SHP77 treated with DMSO at 0.1 percent for 48 hours (cell line): ENCODE measurements around the gene LRRC28.
"Not testable (repeated sequence)": the region's sequence is repeated elsewhere in the genome, so short reads cannot be mapped to it uniquely, and the experiment has no call there.

Experiments
- DNase-seq: peaks from one replicate; lab custom pipeline; 2025; lab: John Stamatoyannopoulos, UW

Gene LRRC28

DNA sequence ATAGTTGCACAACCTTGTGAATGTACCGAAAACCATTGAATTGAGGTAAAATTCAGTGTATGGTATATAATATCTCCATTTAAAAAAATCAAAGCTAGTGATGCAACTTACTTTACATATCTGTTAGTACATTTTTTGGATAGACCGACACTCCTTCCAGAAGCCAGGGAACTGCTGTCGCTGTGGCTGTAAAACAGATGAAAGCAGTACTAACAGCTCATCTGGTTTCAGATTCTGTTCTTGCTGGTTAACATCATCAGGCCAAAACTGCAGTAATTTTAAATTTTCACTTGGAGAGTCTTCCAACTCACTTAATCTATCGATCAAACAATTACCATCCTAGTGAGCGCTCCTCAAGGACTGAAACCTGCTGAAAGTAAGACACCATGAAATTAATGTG lies 145.1 kb downstream of the LRRC28 start:
- no peak for DNase-seq

- DNase-seq = no peak
Observed at GRCh38 chr15:99399061-99399460, 147.8 kb downstream of the LRRC28 start.

- DNase-seq = no peak
Observed at GRCh38 chr15:99399618-99400017, 148.3 kb downstream of the LRRC28 start.

- DNase-seq = not testable (repeated sequence)
Observed at GRCh38 chr15:99401216-99401615, 149.9 kb downstream of the LRRC28 start.

- no peak for DNase-seq
Observed at GRCh38 chr15:99402014-99402729, 150.9 kb downstream of the LRRC28 start.

DNA sequence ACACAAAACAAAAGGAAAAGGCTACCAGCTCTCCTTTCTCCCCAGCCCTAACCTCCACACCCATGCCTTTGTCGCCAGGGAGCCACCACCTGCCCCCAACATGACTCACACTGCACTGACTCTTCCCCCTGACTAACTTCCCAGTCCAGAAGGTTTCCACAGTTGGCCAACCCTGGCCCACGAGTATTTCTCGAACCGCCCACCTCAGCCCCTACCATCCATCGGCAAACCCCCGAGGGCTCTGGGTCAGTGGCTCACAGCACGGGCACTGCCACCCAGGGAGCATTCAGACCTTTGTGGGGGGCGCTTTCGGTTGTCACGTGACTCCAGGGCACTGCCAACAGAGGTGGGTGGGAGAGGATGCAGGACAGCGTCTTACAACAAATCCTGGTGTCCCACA lies 152.3 kb downstream of the LRRC28 start:
- DNase-seq = no peak

DNA sequence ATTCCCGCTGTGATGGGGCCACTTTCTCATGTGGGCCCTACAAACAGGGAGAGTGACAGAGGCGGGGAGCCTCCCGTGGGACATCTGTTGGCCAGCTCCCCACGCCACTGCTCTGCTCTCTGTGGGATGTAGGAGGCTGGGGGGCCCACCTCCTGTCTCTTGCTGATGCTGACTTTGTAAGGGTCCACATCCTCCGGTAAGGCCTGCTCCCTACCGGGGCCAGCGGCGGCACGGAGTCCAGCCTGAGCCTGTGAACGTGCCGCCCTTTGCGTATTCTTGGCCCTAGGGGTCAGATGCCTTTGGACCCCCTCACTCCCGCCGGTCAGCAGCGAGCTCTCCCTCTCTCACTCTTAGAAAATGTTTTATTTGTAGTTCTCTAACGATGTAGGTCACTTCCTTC lies 153.2 kb downstream of the LRRC28 start:
- DNase-seq = no peak

GRCh38 chr15:99406120-99406519 lies 154.8 kb downstream of the LRRC28 start:
- DNase-seq = no peak

DNA sequence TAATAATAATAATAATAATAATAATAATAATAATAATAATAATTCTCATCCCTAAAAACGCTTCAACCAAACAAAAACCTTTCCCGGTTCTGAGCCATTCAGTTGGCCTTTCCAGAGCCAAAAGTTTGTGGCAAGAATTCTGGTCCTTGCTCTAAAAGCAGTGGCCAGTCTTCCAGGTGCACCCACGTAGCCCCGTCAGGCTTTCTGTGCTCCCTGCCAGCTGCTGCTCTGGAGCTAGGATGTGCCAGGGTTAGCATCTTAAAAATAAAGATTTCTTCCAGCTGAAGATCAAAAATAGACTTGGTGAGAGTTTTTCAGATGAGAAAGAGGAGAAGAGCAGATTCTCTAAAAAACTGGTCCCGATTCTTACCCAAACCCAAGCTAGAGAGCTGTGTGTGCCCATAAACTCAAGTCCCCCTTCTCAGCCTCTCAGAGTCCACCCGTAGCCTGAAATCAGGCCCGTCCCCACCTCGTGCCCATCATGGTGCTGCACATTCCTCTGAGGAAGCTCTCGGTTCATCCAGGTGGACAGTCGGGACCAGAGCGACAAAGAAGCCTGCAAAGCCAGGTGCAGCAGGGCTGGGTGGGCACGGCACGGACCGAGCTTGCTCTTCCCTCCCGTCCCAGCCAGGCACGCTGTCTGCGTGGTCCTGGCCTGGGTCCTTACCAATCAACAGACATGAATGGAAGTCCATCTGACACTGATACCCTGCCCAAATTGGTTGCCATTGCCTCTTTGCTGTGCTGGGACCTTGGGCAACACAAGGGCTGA lies 155.6 kb downstream of the LRRC28 start:
- DNase-seq = no peak

DNA sequence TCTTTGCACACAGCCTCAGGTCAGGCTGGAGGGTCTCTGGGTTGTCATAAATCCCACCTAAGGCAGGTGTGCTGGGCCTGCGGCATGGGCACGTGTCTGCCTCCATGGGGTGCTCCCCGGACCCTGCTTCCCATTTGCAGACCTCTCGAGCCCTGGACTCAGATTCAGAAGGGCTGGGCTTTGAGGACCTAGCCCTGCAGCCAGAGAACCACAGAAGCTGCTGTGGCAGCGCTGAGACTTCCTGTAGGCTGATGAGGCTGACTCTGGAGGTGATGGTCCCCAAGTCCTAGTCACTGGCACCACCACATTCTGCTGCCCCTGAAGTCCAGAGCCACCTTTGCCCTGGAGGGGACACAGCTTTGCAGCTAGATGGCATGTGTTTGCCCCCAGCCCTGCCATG lies 156.4 kb downstream of the LRRC28 start:
- no peak for DNase-seq

DNA sequence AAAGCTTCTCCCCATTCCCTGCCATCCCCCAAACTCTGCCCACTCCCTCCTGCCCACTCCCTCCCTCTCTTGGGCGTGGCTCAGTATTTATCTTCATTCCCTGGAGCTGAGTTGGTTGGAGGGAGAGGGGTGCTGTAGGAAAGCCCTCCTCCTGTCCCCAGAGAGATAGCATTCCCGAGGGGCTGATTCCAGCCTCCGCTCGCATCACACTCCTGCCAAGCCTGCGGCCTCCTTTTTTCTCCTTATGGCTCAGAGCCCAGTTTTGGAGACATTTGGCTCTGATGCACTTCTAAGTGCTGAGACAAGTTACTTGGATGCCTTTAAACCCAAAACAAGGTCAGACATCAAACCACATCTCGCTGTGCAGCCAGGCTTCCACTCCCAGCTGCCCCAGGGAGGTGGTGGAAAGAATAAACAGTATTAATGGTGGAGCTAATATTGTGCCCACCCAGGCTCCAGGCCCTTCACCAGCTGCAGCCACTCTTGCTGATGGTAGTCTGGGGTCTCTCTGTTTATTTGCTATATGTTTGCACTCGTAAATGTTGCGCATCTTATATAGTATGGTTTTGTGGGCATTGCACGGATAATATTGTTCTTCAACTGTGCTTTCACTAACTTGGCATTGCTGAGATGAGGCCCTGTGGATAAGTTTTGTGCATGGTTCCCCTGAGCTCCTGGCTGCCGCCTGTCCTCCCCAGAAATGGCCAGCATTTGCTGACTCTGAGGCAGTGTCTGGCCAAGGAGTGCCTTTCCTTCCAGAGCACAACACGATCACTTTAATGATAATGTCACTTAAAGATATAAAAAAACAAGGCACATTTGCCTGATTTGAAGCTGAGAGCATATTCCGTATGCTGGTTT lies 157.2 kb downstream of the LRRC28 start:
- DNase-seq = no peak

GRCh38 chr15:99409097-99409473 lies 157.8 kb downstream of the LRRC28 start:
- peak; percentile 31 for DNase-seq

DNA sequence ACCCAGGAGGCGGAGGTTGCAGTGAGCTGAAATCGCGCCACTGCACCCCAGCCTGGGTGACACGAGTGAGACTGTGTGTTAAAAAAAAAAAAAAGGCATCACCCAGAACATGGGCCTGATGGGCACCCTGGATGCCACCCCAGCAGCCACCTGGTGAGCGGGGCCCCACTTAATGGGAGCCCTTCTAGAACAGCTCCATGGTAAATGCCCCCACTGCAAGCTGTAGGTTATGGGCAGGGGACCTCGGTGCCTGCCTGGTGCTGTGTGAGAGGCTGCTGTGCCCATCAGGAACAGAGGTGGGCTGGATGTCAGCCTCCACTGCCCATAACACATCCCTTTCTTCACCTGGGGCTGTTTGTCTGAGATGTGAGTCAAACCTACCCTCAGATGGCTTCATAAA lies 158.3 kb downstream of the LRRC28 start:
- no peak for DNase-seq

DNA sequence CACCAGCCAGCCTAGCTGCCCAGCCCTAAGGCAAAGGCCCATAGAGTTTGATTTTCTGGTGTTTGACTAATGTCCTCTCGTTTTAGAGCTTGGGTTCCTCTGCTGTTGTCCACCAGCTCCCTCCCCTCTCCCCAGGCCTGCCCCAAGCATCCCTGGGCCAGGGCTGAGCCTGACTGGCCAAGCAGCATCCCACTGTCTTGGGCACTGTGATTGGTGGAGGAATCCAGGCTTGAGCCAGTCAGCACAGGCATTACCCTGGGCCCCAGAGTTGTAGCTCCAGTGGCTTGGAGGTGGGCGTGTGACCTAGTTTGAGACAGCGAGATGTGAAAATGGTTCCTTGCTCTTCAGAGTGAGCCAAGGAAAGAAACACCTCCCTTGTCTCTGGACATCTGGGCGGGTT lies 159.2 kb downstream of the LRRC28 start:
- DNase-seq = no peak

- no peak for DNase-seq
Observed at GRCh38 chr15:99411234-99411633, 160.0 kb downstream of the LRRC28 start.

DNA sequence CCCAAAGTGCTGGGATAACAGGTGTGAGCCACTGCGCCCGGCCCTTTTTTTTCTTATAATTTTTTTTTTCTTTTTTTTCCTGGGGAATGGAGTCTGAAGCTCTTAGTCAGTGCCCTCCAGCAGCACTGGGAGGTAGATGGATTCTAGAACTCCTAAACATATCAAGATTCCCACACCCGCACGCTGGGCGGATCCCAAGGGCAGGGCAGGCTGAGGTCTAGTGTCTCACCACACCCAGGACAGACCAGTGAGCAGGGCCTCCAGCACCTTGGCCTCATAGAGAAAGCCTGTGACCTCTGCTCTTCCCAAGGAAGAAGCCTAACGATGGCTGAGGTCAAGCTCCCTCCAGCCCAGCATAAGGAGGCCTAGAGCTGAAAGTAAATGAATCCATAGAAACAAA lies 160.8 kb downstream of the LRRC28 start:
- DNase-seq = no peak

DNA sequence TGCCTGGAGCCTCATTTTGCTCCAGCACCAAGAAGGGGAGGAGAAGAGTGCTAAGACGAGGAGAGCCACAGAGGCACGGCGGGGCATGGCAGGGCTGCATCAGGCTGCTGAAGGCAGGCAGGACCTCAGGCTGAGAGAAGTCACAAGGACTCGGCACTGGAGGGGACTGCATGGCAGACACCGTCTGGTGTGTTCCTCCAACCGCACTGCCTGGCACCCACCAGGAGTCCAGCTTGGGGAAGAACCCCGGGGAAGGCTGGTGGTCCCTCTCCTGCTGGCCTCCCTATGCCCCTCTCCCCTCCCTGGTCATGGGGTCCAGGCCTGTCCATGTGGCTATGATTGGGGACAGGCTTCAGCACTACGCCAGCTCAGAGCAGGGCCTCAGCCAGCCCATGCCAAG lies 161.3 kb downstream of the LRRC28 start:
- DNase-seq = no peak

GRCh38 chr15:99413955-99414754 lies 162.9 kb downstream of the LRRC28 start:
- DNase-seq = no peak

GRCh38 chr15:99414755-99415731 lies 163.8 kb downstream of the LRRC28 start:
- no peak for DNase-seq
